ENCODE data around the gene ANAPC2.
"Not testable (repeated sequence)": the region's sequence is repeated elsewhere in the genome, so short reads cannot be mapped to it uniquely, and the experiment has no call there.

The ANAPC2 gene

GRCh38 chr9:137138722-137139467 is 49.5 kb downstream of the ANAPC2 start, which contains the start of gene GRIN1:
Gene GRIN1, plus strand, starts transcription at chr9:137139154. Its CDS starts 333 bp downstream, at chr9:137139487.
- TF ChIP-seq CTCF (IDR thresholded peaks at IDR 0.05; ENCODE audit: control extremely low read depth, extremely low read depth, low read depth, missing control alignments), result no peak
- ChIA-PET POLR2A (interaction anchor here (0.6 kb wide), 1 partner anchor 102 kb away, joined by 3 read pairs; the partner anchor contains the start of gene TUBB4B), CTCF (interaction anchor here (0.9 to 1.5 kb wide), 4 partner anchors 18 to 69 kb away, joined by 3 read pairs; partner anchors contain the start of gene SAPCD2)
- no peak for DNase-seq (ENCODE audit: extremely low spot score)

DNA sequence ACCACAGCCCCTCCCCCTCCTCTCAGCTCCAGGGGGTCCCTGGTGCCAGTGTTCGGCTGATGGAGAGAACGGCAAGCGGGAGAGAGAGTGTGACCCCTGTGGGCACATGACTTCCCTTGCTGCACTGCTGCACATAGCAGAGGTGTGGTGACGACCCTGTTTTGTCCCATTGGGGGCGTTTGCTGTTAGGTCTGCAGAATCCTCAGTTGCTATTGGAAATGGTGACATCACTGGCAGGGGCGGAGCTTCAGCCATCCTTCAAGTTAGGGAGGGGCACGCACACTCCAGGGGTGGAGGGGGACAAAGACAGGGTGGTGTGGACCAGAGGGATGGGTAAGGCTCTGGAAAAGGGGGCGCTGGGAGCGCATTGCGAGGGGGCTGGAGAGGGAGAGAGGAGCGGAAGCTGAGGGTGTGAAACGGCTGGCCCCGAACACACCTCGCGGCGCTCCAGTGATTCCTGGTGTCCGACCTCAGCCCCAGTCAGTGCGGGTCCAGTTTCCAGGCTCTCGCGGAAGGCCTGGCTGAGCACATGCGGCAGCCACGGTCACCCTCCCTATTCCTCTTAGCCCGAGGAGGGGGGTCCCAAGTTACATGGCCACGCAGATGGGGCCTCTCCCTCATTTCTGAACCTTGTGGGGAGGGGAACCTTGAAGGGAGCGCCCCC is 50.2 kb downstream of the ANAPC2 start:
- no peak for DNase-seq (ENCODE audit: extremely low spot score)

GRCh38 chr9:137136881-137137607 is 51.3 kb downstream of the ANAPC2 start:
- no peak for DNase-seq (ENCODE audit: extremely low spot score)
- TF ChIP-seq CTCF (IDR thresholded peaks at IDR 0.05; ENCODE audit: control extremely low read depth, extremely low read depth, low read depth, missing control alignments), result no peak
- ChIA-PET POLR2A (interaction anchor here (0.6 kb wide), 1 partner anchor 57 kb away, joined by 9 read pairs; no protein-coding TSS in a partner anchor), CTCF (interaction anchor here (0.7 to 2.0 kb wide), 3 partner anchors 41 to 100 kb away, joined by 3 to 6 read pairs (median 3); partner anchors contain the start of gene TPRN)

More for the DNA sequence above, 50.2 kb downstream of the ANAPC2 start:
- no peak for TF ChIP-seq CTCF (IDR thresholded peaks at IDR 0.05; ENCODE audit: control extremely low read depth, extremely low read depth, low read depth, missing control alignments)
- ChIA-PET CTCF (interaction anchor here (0.8 to 2.0 kb wide), 5 partner anchors 19 to 98 kb away, joined by 3 to 6 read pairs (median 3); partner anchors contain the start of gene SAPCD2), POLR2A (interaction anchor here (0.6 kb wide), 1 partner anchor 103 kb away, joined by 3 read pairs; the partner anchor contains the start of gene TUBB4B)

GRCh38 chr9:137136261-137136880 is 52.0 kb downstream of the ANAPC2 start:
- no peak for TF ChIP-seq CTCF (IDR thresholded peaks at IDR 0.05; ENCODE audit: control extremely low read depth, extremely low read depth, low read depth, missing control alignments)
- CTCF ChIA-PET, result interaction anchor here (0.7 to 2.0 kb wide), 3 partner anchors 40 to 100 kb away, joined by 3 to 6 read pairs (median 3); partner anchors contain the start of gene TPRN
- POLR2A ChIA-PET, result interaction anchor here (0.6 kb wide), 1 partner anchor 57 kb away, joined by 9 read pairs; no protein-coding TSS in a partner anchor
- no peak for DNase-seq (ENCODE audit: extremely low spot score)

- DNase-seq (ENCODE audit: extremely low spot score); POLR2A ChIA-PET; CTCF ChIA-PET: not testable (repeated sequence)
Observed at GRCh38 chr9:137135154-137135553, 53.2 kb downstream of the ANAPC2 start.

- TF ChIP-seq CTCF (IDR thresholded peaks at IDR 0.05; ENCODE audit: control extremely low read depth, extremely low read depth, low read depth, missing control alignments), result no peak
- ChIA-PET CTCF (no interaction called here), POLR2A (no interaction called here)
- DNase-seq (ENCODE audit: extremely low spot score), result no peak
Observed at GRCh38 chr9:137134191-137134590, 54.2 kb downstream of the ANAPC2 start.

Measured in GM10248 (cell line).